Dedifferentiated amniotic fluid mesenchymal stem cell (primary cell): ENCODE measurements around the gene AUTS2.

Source experiments
- DNase-seq: peaks from one replicate; pipeline ENCODE4 v3.0.0-alpha.2; 2016; ENCODE audit errors: extremely low spot score

The AUTS2 gene

DNA sequence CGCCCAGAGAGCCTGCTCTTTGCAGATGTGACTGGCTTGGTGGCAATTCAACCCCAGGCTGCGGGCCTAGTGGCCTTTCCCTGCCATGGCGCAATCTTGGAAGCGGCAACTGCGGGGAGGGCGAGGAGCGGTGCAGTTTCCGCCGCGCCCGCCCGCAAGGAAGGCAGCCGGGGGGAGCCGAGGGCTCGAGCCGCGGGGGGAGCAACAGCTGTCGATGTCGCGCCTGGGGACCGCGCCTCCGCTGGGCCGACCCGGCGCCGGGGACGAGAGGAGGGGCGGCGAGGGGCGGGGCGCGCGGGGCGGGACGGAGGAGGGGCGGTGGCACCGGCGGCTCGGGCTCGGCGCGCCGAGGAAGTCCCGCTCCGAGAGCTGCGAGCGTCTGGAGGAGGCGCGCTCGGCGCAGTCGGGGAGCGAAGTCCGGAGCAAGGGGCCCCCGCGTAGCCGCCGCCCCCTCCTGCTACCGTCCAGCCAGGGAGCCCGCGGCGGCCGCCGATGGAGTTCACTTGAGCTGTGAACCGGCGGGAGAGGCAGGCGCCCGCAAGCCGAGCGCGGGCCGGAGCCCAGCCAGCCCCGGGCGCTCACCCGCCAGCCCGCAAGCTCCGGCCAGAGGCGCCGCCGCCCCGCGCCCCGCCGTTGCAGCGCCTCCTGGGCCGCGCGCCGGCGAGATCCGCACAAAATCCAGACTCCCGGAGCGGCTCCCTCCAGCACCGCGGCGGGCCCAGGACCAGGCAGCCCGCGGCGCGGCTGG, 1095.6 kb downstream of the AUTS2 start:
- DNase-seq: peak; percentile 24

DNA sequence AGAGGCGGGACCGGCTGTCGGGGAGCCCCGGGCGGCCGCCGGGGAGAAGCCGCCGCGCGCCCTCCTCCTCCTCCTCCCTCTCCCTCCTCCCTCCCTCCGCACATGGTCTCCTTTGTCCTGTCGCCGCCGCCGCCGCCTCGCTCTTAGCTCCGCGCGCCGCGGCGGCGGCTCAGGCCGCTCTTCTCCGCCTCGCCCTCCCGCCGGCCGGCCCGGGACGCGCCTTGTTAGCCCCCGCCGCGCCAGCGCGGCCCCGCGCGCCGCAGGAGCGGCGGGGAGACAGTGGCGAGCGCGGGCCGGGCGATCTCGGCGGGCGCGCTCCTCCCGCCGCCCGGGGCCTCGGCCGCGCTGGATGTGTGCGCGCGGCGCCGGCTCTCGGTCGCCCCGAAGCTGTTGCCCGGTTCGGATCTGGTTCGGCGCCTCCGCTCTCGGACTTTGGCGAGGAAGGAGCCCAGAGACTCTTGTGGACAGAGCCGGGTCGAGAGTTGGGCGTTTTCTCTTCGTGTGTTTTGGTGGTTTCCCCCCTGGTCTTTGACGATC, 1096.2 kb downstream of the AUTS2 start:
- DNase-seq: no peak

DNA sequence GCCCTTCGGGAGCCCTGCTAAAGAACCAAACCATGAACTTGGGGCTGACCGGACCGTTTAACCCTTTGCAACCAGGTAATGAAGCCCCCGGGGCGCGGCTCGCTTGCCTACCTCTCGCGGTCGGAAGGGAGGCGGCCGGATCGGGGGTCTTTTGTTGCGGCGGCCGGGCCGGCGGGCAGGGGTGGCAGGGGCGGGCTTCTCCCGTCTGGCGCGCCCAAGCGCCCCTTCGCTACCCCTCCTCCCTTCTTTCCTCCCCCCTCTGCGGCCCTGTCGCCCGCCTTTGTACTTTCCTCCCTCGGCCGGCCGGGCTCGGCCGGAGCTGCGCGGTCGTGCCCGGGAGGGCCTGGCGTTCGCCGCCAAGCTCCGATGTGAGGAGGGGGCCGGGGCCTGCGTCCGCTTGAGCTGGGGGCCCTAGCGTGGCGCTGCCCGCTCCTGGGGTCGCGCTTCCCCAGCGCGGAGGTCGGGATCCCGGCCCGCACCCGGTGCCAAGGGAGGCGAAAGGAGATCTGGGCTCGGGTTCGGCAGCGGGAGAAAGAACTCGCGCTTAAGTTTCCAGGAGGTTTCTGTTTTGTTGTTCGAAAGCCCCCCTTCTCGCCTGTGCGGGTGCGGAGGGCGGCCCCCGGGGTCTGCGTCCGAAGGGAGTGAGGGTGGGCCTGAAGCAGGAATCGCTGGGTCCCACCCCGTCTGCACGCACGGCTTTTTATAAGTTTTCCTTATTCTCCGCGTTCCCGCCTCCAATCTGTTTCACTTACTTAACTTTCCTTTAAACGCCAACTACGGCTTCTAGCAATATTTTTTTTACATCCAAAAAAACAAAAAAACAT, 1096.9 kb downstream of the AUTS2 start:
- DNase-seq: no peak

DNA sequence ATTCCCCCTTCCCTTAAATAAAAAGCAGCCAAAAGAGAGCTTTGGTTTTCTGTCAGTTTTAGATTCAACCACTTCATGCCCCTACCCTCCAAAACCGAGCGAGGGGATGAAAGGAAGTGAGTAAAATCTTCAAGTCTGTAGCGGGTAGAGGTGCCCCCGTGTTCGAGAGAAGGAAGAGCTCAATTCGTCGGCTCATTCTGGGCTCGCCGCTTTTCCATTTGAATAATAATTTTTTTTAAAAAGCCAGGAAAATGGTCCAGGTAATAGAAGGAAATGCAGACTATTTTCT, 1097.5 kb downstream of the AUTS2 start:
- DNase-seq: no peak

DNA sequence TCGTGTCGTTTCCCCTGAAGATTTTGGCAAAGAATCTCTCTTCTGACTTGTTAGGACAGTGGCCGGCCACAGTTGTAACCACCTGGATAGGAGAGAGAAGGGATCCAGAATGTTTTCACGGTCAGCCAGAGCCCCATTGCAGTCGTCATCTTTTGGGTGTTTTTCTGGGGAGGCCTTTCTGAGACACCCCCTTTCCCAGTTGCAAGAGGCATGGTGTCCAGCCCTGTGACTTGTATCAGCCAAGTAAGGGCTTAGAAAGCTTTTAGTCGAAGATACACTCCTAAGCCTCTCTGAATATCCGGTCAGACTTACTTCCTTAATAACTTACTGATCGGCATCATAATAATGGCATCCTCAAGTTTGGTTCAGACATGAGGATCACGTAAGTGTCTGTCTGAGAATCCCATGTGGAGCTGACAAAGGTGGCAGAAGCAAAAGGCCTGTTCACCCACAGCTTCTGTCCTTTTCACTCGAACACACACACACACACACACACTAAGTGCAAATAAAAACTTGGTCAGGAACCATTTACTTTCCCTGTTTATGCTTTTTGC, 1098.0 kb downstream of the AUTS2 start:
- no peak for DNase-seq

DNA sequence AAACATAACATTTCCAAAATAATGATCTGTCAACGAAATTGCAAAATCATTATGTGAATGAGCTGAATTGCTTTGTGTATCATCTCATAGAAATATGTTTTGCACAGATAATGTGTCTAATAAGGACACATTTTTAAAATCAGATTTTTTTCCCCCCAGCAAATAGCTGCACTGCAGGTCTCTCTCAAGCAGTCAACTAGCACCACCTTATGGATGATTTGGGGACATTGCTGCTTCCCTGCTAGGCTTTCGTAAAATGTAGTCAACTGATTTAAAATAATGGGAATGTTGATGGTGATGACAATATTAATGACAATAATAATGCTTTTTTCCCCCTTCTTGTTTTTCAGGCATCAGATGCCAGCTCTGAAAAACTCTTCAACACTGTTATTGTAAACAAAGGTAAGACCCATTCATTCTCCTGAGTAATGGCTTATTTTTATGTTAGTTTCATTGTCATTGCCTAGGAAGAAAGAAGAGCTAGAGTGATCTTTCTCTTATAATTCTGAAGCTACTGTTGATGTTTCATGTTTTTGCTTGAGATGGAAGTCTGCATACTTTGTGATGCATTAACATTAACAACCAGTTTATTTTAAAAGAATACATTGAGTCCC, 1100.1 kb downstream of the AUTS2 start:
- DNase-seq: peak; percentile 64

DNA sequence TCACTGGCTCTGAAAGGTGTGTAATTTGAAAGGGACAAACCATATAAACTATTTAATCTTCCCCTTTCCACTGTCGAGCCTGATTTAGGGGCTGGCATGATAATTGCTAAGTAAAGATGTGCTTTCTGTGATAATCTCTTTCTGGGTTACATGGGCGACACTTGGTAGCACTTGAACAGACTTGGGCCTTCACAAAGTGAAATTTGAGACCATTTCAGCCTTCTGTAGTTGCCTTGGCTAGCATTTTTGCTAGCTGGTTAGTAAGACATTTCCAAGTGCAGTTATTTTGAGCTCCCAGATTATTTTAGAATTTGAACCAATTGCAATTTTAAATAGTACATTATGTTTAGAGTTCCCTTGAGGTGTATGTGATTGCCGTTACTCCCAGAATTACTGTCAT, 1101.0 kb downstream of the AUTS2 start:
- DNase-seq: no peak

DNA sequence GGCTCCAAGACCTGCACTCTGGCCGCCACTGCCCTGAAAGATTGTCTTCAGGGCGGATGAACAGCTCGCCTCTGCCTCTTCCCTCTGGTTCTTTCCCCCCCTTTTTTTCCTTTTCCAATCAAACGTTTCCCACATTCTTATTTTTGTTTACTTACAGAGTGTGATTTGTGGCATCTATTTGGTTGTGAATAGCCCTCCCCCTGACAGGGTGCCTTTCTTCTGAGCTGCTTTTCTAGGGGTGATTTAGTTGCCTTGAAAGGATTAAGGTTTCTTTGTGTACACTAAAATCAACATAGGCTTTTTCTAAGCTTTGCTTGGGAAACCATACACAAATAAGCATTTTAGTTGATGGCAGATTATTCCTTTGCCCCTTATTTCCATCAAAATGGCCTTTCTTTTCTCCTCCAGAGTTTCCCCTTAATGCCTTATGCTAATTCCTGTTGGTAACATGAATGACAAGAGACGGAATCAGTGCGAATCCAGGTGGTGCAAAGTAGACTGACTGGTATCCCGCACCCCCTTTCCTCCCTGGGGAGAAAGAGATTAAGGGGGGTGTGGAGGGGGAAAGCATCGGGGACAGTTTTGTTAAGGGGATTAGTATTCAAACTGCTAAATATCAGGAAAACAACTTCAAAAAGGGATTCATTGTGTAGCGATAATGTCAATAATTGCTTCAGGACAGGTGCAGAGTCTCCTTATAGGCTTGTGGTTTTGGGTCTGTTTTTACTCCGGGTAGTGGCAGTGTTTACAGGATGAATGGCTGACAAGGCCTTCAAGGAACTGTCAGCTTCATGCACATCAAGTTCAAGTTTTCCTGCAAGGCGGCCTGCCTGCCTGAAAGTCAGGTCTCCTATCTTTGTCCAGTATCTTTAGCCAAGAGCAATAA, 1102.0 kb downstream of the AUTS2 start:
- no peak for DNase-seq

DNA sequence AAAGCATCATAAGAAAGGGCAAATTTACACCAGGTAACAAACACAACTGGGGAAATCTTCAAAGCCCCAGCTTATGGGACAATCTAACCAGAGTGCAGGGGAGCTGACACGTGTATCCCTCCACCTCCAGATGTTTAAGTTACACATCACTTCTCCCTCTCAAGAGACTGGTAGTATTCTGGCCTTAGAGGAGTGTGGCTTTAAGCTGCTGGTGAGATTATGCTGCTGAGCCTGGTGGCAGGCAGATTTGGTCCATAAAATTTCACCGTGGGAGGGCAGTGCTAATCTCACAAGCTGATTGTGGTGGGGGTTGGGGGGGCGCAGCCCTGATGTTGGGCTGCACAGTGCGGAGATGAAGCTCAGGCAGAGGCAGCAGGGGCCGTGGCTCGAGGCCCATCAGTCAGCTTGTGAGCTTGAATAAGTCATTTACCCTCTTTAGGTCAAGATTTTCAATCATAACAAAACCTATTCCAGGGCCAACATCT, 1102.7 kb downstream of the AUTS2 start:
- DNase-seq: no peak

DNA sequence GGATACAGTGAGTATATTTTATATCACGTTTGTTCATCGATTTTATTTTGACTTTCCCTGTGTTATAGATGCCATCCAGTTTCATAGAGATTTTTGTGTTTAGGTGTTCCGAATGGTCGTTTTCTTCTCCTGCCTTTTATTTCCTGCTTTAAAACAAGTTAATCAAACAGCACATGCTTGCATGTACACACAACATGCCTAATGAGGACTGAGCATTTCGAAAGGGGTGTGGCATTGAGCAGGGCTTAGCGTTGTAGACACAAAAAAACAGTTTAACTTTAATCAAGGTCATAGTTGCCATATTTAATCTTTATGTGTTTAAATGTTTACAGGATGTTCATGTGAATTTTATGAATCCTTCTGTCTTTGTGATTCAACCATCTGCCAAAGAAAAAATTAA, 1103.2 kb downstream of the AUTS2 start:
- no peak for DNase-seq

DNA sequence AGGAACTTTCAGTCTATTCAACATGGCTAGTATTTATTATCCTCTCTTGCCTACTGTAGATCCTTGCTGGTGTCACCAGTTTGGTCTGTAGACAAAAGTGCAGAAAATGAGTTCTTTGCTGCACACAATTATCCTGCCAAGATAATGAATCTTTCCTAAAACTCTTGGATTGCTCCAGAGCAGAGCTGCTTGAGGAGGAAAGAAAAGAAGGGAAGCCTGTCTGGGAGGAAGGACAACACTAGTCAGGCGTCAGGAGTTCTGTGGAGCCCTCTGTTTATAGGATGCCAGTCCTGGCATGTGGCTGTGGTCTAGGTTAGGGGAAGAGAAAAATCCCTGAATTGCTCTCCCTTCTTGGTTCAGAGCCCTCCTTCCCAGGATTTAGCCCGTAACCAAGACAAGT, 1103.7 kb downstream of the AUTS2 start:
- DNase-seq: no peak

DNA sequence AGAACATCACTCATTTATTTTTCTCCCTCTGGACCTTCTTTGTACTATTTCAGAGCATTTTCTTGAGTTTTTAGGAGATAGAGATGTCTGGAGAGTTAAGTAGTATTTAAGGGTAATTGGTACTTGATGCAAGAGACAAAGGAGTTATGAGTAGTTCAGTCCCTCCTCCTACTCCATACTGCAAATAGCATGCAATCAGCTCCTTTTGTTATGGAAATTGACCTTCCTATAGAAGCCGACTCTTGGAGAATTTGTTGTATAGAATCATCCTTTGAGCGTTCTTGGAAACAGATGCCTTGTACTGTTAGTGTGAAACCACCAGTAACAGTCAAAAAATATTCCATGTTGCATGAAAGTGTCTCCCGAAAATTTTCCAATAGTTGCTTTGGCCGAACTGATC, 1105.5 kb downstream of the AUTS2 start:
- DNase-seq: no peak

DNA sequence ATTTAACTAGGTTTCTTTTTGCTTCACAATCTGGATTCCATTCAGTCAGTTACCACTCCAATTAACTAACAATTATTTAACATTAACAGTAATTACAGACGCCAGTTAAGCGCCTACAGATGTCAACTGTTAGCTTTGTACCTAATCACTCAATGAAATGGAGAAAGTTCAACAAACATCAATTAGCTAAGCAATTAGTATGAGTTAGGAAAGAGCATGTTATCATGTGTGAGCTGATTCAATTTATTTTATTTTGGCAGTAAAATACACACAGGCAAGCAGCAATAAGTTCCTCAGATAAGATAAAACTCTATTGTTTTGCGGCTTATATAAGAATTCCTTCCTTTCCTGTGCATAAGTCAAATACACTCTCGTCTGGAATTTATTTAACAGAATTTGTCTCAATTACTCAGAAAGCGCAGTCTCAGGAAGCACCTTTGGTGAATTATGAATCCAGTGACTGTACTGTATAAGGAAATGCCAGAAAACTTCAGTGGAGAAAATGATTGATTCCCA, 1106.6 kb downstream of the AUTS2 start:
- no peak for DNase-seq

DNA sequence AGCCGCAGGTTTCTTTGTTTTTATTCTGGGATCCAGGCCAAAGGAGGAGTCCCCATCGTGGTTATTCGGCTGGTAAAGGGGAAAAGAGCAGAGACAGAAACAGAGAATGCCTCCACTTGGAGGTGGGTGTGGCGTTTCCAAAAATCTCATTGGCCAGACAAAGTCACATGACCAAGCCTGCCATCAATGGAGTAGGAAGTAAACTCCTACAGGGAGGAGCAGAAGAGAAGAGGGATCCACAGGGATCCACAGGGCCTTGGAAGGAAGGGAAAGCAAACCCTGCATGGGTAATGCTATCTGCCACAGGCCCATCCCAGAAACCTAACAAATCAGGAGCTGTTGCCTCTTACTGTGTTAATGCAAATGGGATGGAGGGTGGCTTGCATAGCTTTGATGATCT, 1107.9 kb downstream of the AUTS2 start:
- DNase-seq: no peak

DNA sequence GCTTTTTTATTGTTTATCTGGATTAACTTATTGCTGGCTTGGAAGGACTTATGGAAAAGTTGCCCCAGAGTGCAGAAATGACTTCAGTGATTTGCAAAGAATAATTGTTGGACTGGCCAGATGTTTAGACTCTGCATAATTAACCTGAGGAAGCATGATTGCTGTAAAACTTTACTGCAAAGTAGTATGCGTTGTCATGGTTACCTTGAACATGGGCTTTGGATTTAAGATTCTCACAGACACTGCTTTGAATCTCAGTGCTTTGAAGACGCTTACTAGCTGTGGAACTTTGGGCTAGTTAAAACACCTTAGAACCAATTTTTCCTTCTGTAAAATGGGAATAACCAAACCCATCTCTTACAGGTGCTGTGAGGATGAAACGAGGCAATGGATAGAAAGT, 1108.4 kb downstream of the AUTS2 start:
- no peak for DNase-seq

DNA sequence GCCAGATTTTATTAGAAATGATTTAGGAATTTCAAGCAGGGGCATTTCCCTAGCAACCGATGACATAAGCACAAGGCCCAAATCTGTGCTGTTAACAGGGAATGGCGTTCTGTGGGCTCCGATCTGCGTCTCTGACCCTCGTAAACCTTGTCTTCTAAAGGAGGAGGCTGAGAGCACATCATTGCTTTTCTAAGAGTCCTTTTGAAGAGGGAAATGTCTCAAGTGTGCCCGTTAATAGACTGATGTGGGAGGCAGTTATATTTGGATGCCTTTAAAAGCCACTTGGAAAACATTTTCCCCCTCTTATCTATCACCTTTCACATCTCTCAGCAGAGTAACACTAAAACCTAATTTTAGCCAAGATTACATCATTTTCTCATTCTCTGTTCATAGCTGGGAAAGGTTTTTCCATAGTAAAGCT, 1109.6 kb downstream of the AUTS2 start:
- DNase-seq: no peak

DNA sequence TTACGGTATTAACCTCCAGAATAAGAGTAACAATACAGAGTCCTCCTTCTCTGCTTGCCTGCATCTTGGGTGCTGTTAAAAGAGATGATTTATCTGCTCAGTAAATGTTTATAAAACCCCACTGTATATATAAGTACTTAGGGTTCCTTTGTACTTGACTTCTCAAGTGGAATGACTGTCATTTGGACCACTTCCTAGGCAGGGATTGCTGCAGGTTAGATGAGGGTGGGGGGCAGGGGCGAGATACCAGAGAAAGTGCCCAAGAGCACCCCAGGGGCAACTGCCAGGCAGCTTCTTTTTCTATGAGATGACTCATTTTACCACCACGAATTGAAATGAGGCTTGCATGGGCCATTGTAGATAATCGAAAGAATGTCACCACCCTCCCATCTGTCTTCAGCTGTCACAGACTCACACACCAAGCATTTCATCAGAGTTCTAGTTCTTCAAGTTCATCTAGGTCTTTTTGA, 1111.8 kb downstream of the AUTS2 start:
- no peak for DNase-seq

DNA sequence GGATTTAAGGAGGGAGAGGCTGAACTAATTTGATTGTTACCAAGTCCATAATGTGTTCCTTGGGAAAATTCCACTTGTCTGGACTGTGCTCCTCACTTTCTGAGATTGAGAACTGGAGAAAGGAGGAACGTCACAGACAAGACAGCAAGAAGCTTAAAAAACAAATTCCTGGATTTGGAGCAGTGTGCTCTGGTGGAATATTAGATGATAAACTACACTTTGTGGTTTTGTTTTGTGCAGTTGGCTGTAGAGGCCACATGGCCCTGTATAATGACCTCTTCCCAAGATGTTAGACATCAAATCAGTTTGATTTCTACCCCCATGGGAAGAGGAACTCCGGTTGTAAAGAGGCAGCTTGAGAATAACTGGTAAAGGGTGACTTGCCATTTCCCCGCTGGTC, 1112.4 kb downstream of the AUTS2 start:
- no peak for DNase-seq

DNA sequence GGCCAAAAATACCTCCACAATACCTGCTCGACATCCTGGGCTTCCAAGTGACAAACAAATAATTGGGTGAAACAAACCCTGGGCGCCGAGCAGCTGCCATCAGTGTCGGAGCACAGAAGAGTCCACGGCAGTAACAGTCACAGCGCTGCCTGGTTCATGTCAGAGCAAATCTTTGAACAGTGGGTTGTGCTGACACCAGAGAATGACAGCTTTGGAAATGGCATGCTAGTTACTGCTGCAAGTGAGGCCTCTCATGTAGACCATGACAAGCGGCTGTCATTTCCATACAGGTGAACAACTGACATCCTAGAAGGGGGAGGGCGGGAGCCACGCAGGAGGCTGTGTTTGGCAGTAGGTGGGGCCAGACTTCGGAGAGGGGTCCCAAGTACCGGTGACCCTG, 1113.2 kb downstream of the AUTS2 start:
- no peak for DNase-seq

DNA sequence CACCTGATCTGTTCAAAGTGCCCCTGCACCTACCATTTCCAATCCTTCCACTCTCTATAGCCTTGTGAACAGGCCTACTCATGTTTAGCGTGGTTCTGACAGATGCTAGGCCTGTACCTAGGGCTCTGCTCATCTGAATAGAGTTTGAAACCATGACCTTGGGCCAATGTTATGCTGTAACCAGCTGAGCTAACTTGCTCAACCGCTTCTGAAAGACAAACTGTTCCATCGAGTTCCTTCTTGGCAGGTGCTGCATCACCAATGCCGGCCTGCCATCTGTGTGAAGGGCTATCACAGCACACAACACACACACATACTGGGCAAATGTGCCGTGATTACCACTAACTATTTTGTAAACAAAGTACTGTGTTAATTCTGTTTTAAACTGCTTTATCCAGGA, 1114.7 kb downstream of the AUTS2 start:
- DNase-seq: no peak

DNA sequence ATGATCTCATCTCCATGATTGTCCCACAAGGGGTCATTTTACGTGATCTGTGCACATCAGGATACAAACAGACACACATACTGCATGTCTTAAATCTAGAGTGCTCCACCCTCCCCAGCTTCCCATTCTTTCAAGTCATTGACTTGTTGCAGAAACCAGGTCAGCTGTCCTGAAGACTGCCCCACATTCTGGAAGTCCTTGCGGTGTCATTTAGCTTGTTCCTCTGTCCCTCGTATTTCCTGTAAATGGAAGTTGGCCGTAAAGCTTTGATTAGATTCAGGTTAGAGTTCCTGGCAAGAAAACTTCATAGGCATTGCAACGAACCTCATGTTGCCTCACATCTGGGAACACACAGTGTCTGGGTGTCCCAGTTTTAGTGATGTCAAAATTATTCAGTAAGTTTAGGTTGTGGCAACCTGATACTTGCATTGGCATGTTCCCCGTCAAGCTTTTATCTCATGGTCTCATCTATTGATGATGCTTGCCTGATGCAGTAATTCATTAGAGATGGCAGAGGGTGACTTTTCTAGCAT, 1116.3 kb downstream of the AUTS2 start:
- DNase-seq: no peak
